T1000 (cell line): ENCODE data around the gene LTC4S.

ENCODE experiments used
- DNase-seq: peaks from one replicate; lab custom pipeline; 2025; ENCODE audit warnings: mixed read lengths; lab: John Stamatoyannopoulos, UW

Gene LTC4S

GRCh38 chr5:179795863-179796833 lies 2.4 kb downstream of the LTC4S start:
- peak; percentile 61 for DNase-seq

DNA sequence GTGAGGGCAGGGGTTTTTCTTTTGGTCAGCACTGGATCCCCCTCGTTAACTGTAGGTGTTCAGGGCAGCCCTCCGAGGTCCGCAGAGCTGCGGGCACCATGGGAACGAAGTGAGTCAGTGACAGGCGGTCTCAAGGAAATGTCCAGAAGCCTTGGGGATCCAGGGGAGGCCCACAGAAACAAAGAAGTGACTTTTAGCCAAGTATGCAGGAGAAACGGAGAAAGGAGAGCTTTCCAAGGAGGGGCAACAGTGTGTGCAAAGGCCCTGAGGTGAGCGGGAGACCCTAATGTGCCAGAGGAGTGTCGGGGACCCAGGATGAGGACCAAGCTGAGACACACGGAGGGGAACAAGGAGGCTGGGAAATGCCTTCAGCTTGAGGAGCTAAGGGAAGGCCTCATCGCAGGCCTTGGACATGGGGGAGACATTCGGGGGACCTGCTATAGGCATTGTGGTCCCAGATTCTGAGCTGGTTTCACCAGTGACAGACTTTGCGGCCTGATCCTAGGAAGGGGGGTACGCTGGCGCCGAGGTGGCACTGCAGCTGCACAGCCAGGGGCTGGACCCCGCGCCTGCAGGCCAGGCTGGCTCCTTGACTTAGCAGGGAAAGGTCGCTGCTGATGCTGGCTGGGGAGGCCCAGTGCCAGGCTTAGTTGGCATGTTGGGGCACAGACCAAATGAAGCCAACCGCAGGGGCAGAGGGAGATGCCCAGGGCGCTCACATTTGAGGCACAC lies 3.3 kb downstream of the LTC4S start:
- no peak for DNase-seq

GRCh38 chr5:179797741-179798140 lies 4.0 kb downstream of the LTC4S start:
- no peak for DNase-seq

DNA sequence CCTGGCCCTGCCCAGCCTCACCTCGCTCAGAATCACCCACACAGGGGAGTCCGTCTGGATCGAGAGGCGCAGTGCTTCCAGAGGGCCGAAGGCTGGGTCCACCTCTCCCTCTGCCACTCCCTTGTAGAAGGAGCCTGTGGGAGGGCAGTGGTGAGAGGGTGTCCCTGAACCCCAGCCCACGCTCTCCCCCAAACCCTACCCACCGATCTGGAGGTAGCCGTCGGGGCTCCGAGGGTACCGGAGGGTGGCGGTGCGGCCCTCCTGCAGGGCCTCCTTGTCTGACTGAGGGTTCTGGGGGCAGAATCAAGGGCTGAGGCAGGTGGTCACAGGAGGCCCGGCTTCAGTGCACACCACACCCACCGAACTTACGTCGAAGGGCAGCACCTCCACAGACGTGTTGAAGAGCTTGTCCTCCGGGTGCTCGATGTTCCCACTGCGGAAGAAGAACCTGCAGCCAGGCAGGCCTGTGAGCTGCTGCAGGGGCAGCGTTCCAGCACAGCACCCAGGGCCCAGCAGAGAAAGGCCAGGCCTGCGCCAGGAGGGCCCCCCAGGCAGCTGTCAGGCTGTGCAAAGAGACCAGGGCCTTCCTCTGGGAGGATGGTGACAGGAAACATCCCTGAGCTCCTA lies 4.5 kb downstream of the LTC4S start:
- DNase-seq = no peak

DNA sequence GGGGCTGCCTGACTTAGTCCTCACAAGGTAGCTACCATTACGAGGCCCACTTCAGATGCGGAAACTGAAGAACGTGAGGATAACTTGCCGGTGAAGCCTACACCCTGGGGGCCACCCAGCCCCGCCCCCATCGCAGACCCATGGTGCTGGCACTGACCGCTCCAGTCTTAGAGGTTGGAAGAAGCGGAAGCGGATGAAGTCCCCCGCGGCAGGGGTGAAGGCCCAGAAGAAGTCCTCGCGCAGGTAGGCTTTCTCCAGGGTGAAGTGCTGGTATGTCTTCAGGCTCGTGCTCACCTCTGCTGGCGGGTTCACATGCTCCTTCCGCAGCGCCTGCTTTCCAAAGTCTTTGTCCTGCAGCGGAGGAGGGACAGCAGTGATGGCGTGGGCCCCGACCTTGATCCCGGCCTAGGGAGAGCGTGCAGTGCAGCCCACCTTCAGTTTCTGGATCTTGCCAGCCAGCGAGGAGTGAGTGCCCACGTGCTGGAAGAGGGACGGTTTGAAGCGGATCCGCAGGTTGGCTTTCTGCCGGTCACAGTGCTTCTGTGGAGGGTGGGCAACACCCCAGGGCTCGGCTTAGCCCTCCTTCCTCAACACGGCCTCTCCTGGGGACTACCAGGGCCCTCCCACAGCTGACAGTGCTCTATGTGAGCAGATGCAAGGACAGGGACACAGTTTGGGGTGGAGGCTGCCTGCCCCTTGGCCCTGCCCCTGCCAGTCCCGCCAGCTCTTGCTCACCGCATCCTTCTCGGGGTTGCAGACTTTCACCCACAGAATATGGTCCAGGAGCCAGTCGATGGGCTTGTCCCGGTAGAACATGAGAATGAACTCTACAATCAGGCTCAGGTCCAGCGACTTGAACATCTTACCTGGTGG lies 5.2 kb downstream of the LTC4S start:
- no peak for DNase-seq

GRCh38 chr5:179799644-179799973 lies 5.8 kb downstream of the LTC4S start:
- no peak for DNase-seq

GRCh38 chr5:179800071-179800695 lies 6.4 kb downstream of the LTC4S start:
- no peak for DNase-seq

GRCh38 chr5:179800696-179801201 lies 7.0 kb downstream of the LTC4S start:
- no peak for DNase-seq

GRCh38 chr5:179801304-179802206 lies 7.8 kb downstream of the LTC4S start:
- DNase-seq = no peak

GRCh38 chr5:179802207-179802883 lies 8.6 kb downstream of the LTC4S start:
- no peak for DNase-seq

- DNase-seq = no peak
These were observed 9.3 kb downstream of the LTC4S start for GRCh38 chr5:179802950-179803562.

DNA sequence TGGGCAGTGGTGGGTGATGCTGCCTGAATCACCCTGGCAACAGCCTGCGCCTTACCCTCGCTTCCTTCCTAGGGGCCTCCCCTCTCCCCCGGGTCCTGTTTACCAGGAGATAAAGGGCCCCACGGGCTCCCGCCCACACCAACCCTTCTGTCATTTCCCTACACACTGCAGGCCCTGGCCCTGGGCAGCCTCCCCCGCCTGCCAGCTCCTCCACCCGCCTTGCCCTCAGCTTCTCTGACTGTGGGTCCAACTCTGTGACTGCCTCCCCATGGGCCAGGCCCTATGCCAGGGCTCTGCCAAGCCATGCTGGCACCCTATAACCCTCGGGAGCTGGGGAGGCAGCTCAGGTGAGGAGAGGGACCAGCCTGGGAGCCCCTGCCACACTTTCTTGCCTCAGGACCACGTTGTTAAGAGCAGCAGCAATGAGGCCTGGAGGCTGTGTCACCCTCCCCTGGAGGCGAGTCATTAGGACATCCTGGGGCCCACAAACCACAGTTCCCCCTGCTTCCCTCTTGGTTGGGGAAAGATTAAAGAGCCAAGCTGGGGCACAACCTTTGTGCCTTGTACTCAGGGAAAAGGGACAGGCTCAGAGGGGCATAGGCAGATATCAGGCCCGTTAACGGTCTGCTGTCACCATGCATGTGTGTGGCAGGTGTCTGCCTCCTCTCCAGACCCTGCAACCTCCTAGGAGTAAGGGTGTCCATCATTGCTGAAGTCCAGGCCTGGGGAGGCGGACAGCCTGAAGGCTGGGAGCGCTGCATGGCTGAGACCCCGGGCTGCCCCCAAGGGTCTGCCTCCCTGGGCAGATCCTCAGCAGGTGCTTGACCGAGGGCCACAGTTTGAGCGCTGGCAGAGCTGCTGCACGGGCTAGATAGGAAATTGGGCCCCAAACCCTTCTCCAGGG lies 10.1 kb downstream of the LTC4S start:
- no peak for DNase-seq

- no peak for DNase-seq
These were observed 10.8 kb downstream of the LTC4S start for GRCh38 chr5:179804555-179804947.

GRCh38 chr5:179805070-179805528 lies 11.3 kb downstream of the LTC4S start:
- no peak for DNase-seq

DNA sequence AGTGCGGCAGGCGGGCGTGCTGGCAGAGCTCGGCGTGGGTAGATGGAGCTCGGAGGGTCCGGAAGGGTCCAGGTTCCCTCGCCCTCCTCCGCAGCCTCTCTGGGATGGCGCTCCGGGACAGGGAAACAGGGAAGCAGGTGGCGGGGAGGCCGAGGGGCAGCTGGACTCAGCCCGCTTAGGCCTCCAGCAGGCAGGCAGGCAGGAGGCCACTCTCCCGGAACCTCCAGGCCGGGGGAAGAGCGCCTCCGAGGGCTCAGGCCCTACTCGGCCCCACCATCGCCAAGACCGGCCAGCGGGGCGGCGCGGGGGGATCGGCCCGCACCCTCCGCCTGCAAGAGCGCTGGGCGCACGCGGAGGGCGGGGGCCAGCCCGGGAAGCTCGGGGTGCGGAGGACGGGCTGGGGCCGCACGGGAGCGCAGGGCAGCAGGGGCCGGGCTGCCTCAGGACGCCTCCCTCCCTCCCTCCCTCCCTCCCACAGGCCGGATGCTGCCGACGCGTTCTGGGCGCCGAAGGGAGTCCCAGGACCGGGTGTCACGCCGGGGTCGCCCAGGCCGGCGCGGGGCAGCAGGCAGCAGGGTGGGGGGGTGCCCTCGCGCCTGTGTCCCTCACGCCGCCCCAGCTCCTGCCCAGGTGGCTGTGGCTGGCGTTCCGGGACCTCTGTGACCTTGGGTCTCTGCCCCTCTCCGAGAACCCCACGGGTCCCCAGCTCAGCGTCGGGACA lies 11.9 kb downstream of the LTC4S start:
- DNase-seq = no peak

GRCh38 chr5:179806250-179807048 lies 12.7 kb downstream of the LTC4S start, which contains the start of gene MGAT4B:
TSS of gene MGAT4B (minus strand) at chr5:179806866. CDS start at chr5:179806583, 283 bp downstream.
- peak; percentile 44 for DNase-seq
